Retinal pigment epithelial cell (primary cell): ENCODE data around the gene S100A1.

Experiments used
- DNase-seq: peaks from one replicate; pipeline ENCODE4 v3.0.0-alpha.2; 2010; ENCODE audit warnings: low read depth
- H3K4me3 ChIP-seq: 2 replicates; pipeline ENCODE4 v1.5.1; 2011; ENCODE audit warnings: mild to moderate bottlenecking, low read length, control low read depth, moderate library complexity
- TF ChIP-seq, protein P1 (sequence below): conservative IDR thresholded peaks from 2 replicates; pipeline ENCODE4 v1.5.1; 2011; ENCODE audit warnings: low read depth, low read length, control low read depth, inconsistent platforms

The S100A1 gene

DNA sequence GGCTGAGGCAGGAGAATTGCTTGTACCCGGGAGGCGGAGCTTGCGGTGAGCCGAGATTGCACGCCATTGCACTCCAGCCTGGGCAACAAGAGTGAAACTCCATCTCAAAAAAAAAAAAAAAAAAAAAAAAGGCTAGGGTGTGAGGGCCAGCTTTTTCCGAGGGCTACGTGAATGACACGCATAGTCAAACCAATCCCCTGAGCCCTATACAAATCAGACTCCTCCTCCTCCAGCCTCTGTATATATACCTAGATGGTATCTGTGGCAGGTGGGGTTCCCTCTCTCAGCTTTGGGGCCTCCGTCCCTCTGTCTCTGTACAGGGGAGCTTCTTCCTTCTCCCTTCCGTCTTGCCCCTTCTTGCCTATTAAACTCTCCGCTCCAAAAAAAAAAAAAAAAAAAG is 22.0 kb upstream of the S100A1 start:
- DNase-seq, result no peak
- no peak overlapping the region for H3K4me3 ChIP-seq
- TF ChIP-seq, protein P1, sequence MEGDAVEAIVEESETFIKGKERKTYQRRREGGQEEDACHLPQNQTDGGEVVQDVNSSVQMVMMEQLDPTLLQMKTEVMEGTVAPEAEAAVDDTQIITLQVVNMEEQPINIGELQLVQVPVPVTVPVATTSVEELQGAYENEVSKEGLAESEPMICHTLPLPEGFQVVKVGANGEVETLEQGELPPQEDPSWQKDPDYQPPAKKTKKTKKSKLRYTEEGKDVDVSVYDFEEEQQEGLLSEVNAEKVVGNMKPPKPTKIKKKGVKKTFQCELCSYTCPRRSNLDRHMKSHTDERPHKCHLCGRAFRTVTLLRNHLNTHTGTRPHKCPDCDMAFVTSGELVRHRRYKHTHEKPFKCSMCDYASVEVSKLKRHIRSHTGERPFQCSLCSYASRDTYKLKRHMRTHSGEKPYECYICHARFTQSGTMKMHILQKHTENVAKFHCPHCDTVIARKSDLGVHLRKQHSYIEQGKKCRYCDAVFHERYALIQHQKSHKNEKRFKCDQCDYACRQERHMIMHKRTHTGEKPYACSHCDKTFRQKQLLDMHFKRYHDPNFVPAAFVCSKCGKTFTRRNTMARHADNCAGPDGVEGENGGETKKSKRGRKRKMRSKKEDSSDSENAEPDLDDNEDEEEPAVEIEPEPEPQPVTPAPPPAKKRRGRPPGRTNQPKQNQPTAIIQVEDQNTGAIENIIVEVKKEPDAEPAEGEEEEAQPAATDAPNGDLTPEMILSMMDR, result no peak

DNA sequence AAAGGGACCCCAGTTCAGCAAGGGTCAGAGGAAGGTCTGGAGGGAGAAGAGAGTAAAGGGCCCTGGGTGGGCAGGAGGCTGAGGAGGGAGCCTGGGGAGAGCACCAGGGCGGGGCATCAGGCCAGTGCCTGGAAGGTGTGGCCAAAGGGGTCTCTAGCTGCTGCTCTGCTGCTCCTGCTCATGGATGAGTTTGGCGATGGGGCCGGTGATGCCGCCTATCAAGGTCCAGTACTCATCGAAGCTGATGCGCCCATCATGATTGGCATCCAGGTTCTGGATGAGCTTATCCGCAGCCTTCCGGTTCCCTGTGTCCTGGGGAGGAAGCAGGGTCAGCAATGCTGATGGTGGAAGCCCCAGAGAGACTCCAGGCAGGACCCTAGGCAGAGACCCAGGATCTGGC is 20.9 kb upstream of the S100A1 start:
- no peak for DNase-seq
- TF ChIP-seq, protein P1, result no peak
- no peak overlapping the region for H3K4me3 ChIP-seq

DNA sequence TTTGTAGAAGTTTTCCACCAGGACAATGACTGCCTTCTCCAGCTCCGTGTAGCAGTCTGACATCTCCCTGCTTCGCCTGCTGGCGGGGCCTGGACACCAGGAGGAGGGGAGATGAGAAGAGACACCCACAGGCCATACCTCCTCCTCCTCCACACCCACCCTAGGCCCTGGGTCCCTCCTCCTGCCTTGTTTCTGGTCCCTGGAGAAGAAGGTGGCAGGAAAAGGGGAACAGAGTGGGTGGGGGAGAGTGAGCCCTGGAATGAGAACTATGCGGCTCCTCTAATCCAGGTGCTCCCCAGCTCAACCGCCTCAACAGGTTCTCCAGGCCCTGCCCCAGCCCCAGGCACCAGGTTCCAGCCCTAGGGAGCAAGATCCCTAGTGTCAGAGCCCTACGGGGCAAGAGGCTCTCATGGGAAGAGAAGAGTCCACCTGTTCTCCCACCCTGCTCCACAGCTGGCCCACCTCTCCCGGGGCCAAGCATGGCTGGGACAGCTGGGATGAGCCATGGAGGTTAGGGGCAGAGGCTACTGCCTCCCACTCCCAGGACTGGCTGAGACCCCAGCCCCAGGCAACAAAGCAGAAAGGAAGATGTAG is 20.0 kb upstream of the S100A1 start:
- TF ChIP-seq, protein P1, result no peak
- peak overlapping the region; percentile 48 for H3K4me3 ChIP-seq
- no peak for DNase-seq

DNA sequence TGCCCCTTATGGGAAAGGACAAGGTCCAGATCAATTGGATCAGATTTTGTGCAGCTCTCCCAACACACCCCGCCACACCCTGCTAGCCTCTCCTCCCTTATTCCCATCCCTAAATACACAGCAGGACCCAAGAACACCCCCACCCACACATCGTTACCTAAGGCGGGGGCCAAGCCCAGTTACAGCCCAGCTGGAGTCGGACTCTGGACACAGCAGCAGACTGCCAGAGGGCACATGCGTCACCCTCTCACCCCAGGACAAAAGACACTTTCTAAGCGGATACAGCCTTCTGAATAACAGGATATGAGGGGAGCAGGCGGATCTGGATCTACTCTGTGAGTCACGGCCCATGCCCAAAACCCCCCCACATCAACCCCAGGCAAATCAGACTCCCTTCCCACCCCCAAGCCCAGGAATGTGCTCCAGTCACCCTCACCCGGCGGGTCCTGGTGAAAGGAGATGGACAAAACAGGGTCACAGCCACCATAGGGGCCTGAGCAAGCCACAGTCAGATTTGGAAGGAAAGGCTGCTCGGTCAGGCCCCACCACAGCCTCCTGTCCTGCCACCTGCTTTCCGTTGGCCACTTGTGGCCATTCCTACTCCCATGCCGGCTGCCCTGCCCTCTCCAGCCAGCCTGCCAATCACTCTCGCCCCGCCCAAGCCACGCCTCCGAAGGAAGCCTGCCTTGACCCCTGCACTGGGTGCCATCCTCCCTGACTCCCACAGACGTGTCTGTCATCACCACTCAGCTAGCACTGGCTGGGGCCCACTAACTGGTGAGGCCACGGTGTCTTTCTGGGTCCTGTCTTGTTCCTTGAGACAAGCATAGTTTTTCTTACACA is 19.3 kb upstream of the S100A1 start:
- peak; percentile 74 for DNase-seq
- H3K4me3 ChIP-seq, result peak overlapping the region; percentile 48
- TF ChIP-seq, protein P1, result no peak

DNA sequence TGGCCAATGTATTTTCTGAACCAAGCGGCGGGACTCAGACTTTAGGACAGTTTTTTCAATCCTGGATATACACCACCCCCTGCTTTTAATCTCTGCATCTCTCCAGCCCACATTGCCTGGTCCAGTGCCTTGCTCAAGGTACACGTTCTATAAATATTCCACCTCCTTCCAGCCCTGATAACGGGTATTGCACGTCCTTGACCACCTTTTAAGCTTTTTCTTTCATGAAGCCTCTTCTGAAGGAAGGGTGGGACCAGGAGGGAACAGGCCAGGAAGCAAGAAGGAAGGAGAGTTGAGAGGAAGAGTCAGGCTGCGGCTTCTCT is 18.7 kb upstream of the S100A1 start:
- H3K4me3 ChIP-seq, result no peak overlapping the region
- TF ChIP-seq, protein P1, result no peak
- DNase-seq, result no peak

DNA sequence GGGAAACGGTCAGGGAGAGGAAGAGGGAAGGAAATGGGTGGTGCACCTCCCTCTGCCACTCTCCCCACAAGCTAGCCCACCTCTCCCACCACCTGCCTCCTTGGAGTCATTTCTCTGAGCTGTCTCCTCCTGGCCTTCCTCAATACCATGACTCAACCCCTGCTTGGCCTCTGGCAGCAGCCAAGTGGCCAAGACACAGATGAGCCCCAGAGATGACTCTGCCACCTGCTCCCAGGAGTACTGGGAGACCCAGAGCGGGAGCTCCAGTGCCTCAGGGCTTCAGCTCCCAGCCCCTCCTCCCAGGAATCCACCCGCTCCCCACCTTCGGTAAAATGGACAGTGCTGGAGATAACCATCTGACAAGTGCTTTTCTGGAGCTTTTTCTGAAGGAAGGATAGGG is 17.9 kb upstream of the S100A1 start:
- no peak overlapping the region for H3K4me3 ChIP-seq
- DNase-seq, result no peak
- TF ChIP-seq, protein P1, result no peak

DNA sequence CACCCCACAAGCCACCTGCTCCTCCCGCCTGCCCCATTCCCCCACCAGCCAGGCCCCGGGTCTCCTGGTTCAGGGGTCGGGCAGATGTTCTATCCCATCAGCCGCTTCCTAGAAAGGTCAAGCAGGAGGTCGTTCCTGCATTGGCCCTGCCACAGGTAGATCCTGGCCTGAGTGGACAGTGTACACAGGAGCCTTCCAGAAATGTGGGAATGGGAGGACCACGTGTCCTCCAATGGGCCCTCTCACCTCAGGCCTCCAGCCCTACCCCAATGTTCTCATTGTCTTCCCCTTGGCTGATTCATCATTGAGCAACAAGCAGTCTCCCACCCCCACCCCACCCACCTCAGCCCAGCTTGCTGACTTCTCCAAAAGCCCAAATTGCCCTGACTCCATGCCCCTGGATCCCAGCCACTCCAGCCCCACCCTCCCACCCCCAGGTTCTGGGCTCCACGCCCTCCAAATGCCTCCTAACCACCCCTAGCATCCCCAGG is 17.4 kb upstream of the S100A1 start:
- TF ChIP-seq, protein P1, result no peak
- no peak overlapping the region for H3K4me3 ChIP-seq
- DNase-seq, result no peak
